ENCODE data around the gene OXLD1.

The OXLD1 gene

DNA sequence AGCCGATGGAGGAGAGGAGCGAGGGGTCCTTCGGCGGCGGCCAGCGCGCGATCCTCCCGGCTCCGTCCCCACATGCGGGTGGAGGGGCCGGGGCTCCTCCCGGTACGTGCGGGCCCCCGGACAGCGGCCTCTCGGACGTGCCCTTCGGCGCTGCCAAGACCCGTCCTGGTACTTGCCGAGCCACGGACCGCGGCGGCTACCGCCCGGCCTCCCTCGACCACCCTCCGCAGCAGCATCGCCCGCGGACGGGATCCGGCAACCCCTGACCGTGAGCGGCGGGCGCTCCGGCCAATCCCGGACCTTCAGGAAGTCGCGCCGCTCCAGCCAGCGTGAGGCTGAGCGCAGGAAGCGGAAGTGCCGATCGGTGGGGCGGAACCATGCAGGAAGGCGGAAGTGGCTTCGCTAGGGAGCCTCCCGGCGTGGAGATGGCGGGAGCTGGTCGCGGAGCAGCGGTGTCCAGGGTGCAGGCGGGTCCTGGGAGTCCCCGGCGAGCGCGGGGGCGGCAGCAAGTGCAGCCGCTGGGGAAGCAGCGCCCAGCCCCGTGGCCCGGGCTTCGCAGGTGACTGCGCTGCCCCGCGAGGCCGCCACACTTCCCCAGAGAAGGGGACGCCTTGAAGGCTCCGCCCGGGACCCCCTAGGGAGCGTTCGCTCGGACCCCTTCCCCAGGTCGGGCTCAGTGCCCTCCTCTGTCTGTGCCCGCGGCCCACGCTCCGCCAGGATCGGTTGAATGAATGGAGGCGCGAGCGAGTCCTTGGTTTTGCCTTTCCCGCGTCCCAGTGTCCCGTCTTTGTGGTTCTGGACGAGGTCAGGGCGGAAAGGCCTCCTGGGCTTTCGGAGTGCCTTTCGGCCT, at the start of gene OXLD1, which contains the start of gene CCDC137:
TSS of gene OXLD1 (minus strand) at position 264 of the 850 bp plus-strand sequence. CDS start at position 236, 28 bp downstream.
TSS of gene CCDC137 (plus strand) at position 396 of the 850 bp plus-strand sequence. CDS start at position 426, 30 bp downstream.
- TF ChIP-seq, protein P1, sequence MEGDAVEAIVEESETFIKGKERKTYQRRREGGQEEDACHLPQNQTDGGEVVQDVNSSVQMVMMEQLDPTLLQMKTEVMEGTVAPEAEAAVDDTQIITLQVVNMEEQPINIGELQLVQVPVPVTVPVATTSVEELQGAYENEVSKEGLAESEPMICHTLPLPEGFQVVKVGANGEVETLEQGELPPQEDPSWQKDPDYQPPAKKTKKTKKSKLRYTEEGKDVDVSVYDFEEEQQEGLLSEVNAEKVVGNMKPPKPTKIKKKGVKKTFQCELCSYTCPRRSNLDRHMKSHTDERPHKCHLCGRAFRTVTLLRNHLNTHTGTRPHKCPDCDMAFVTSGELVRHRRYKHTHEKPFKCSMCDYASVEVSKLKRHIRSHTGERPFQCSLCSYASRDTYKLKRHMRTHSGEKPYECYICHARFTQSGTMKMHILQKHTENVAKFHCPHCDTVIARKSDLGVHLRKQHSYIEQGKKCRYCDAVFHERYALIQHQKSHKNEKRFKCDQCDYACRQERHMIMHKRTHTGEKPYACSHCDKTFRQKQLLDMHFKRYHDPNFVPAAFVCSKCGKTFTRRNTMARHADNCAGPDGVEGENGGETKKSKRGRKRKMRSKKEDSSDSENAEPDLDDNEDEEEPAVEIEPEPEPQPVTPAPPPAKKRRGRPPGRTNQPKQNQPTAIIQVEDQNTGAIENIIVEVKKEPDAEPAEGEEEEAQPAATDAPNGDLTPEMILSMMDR (IDR thresholded peaks at IDR 0.05; ENCODE audit: low read depth, low read length): no peak
- in situ Hi-C loops (cut with HindIII; ENCODE audit: low sequenced_read_pairs): no loop called here
- DNase-seq (ENCODE audit: low read depth, low spot score): peak; percentile 97
- H3K4me3 ChIP-seq (ENCODE audit: low read depth, low read length): peak within 1 kb of the TSS; percentile 87

DNA sequence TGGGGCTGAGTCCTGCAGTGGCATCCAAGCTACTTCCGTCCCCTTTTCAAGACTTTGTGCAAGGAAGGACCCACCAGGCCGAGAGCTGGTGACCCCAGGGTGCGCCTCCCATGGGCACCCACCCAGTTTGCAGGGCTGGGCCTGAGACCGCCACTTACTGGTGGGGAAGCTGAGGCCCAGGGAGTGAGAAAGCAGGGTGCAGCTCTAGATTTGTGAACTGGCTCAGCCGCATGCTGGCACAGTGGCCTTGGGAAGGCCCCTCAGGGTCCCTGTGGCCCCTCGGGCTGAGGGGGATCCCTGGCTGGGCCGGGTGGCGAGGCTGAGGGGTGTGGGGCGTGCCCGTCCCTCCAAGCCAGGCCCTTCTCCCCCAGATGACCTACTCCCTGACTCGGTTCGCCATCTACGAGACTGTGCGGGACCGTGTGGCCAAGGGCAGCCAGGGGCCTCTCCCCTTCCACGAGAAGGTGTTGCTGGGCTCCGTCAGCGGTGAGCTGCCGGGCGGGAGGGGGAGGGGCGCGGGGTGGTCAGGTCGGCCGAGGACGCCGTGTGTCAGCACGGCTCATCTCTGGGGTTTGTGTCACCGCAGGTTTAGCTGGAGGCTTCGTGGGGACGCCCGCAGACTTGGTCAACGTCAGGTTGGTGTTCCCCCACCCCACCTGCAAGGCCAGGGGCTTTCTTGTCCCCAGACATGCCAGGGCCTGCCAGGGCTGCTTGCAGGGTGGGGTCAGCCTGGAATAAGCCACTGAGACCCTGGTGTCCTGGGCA, 48.9 kb upstream of the OXLD1 start:
- DNase-seq (ENCODE audit: low read depth, low spot score): no peak
- H3K4me3 ChIP-seq (ENCODE audit: low read depth, low read length): no peak overlapping the region
- in situ Hi-C loops (cut with HindIII; ENCODE audit: low sequenced_read_pairs): no loop called here
- TF ChIP-seq, protein P1 (IDR thresholded peaks at IDR 0.05; ENCODE audit: low read depth, low read length): no peak

DNA sequence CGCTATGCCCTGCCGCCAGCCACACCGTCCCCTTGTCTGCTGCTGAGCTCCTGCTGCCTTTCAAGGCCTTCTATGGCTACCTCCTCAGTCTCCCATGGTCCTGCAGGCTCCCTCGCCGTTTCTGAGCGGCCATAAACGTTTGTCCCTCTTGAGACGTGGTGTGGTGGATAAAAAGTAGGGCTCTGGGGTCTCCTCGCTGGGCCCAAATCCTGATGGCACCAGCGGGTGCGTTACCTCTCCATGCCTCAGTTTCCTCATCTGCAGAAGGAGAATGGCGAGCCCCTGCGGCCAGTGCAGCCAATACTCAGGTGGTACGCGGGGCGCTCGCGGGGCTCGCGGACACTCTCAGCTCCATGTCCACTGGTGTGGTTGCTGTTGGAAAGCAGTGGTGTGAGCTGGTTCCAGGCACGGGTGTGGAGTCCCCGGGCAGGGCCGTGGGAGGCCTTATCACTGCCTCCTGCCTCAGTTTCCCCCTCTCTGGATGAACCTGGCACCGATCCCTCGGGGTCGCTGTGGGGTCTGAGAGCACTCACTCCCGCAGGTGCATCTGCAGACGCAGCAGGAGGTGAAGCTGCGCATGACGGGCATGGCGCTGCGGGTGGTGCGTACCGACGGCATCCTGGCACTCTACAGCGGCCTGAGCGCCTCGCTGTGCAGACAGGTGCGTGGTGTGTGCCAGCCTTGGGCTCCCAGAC, 48.2 kb upstream of the OXLD1 start:
- TF ChIP-seq, protein P1 (IDR thresholded peaks at IDR 0.05; ENCODE audit: low read depth, low read length): no peak
- no peak overlapping the region for H3K4me3 ChIP-seq (ENCODE audit: low read depth, low read length)
- in situ Hi-C loops (cut with HindIII; ENCODE audit: low sequenced_read_pairs): no loop called here
- DNase-seq (ENCODE audit: low read depth, low spot score): no peak

DNA sequence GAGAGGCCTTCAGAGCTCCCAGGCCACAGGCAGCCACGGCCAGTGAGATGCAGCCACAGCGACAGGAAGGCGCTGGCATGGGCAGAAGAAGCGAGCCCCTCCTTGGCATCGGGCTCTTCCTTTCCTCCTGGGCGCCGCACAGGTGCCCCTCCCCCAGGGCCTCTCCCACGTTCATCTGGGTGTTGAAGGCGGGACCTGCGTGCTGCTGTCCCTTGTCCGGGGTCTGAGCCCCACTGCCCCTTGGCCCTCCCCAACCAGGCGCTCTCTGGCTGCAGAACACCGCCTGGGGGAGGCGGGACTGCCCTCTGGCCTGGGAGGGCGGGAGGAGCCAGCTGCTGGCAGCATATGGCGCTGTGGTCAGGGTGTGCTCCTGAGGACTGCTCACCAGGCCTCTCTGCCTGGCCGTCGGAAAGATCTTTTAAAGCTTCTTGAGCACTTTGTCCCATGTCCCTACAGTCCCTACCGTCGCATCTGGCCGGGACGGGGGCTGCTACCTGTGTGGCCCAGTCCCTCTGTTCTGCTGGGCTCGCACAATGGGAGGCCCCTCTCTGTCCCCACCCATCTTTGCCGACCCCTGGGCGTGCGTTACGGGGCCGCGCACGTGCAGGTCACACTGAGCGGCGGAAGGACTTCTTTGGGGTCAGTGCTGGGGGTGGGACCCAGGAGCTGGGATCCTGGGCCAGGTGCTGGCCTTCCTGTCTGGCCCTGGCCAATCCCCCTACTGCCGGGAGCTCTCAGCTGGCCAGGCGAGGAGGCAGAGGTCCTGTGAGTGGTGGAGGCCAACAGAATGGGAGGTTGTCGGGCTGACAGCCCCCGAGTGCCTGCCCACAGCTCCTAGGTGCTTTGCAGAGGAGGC, 47.4 kb upstream of the OXLD1 start:
- in situ Hi-C loops (cut with HindIII; ENCODE audit: low sequenced_read_pairs): no loop called here
- no peak for DNase-seq (ENCODE audit: low read depth, low spot score)
- TF ChIP-seq, protein P1 (IDR thresholded peaks at IDR 0.05; ENCODE audit: low read depth, low read length): no peak
- peak overlapping the region; percentile 49 for H3K4me3 ChIP-seq (ENCODE audit: low read depth, low read length)

DNA sequence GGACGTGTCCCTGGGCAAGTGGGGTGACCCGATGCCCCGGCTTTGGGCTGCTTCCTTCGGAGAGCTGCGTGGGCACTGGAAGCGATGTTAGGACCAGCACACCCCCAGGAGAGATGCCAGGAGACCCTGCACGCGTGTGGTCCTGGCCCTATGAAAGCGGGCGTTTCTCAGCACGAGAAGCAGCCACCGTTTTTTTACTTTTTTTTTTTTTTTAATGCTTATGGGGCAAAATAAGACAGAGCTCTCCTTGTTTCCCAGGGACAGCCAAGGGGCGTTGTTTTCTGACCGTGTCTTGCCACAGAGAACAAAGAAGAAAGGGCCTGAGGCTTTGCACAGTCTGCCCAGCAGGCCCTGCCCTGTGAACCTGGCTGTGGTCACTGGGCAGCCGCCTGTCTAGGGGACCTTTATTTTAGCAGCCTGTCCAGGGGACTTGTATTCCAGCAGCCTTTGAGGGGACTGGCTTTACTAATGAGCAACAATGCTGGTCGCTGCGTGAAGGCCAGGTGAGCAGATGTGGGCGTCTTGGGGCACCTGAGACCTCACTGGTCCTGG, 46.7 kb upstream of the OXLD1 start:
- peak overlapping the region; percentile 49 for H3K4me3 ChIP-seq (ENCODE audit: low read depth, low read length)
- in situ Hi-C loops (cut with HindIII; ENCODE audit: low sequenced_read_pairs): no loop called here
- TF ChIP-seq, protein P1 (IDR thresholded peaks at IDR 0.05; ENCODE audit: low read depth, low read length): no peak
- DNase-seq (ENCODE audit: low read depth, low spot score): no peak
